GM18526 (cell line): Measurements from ENCODE around the gene NPRL2.

Source experiments
- POLR2A ChIP-seq: IDR thresholded peaks from 3 replicates; pipeline ENCODE4 v1.6.1; 2011; ENCODE audit not compliant: insufficient read length; ENCODE audit errors: extremely low read depth

NPRL2 gene

GRCh38 chr3:50297896-50298725, 52.5 kb downstream of the NPRL2 start:
- no peak for TF ChIP-seq POLR2A

- no peak for TF ChIP-seq POLR2A
These were observed 53.2 kb downstream of the NPRL2 start for GRCh38 chr3:50297384-50297775.
